HepG2 (cell line): ENCODE results near the gene DTX2. TPM values are rescaled to one million over a fixed set of nuclear protein-coding genes. Genes with fewer than 3 reads are reported as not detected.
"Not testable (repeated sequence)": the region's sequence is repeated elsewhere in the genome, so short reads cannot be mapped to it uniquely, and the experiment has no call there.

Experiments
- ATAC-seq: fragments of 200-7000 bp; cut with Tn5 transposase; 3 replicates; pipeline ENCODE4 v1.9.1; 2020; ENCODE audit warnings: mild to moderate bottlenecking, moderate library complexity
- BruUV-seq: library from RNA; stranded (reverse); fragments of 400-500 nt; replicated peaks from 2 replicates; lab custom pipeline; 2021; lab: Mats Ljungman, UMichigan
- CTCF ChIA-PET: fragments of 300-600 bp; formaldehyde crosslinking; extraction: SDS; loops from one replicate; lab custom pipeline; 2021; ENCODE audit warnings: low total read pairs, inconsistent platforms, low intra/inter-chr PET ratio; lab: Yijun Ruan, JAX
- POLR2A ChIA-PET: fragments of 350-600 bp; sonication (Branson Sonifier 250); formaldehyde crosslinking; loops from one replicate; lab custom pipeline; 2020; ENCODE audit warnings: antibody characterized with exemption, inconsistent platforms; lab: Yijun Ruan, JAX
- DNase-seq: peaks from one replicate; pipeline ENCODE4 v3.0.0-alpha.2; 2015; ENCODE audit warnings: low spot score
- FAIRE-seq: peaks from 3 replicates; lab custom pipeline; 2011; peaks lifted over from hg19 to GRCh38; lab: Jason Lieb, UNC
- H2AFZ ChIP-seq: one replicate; pipeline ENCODE4 v1.6.1; 2011; ENCODE audit warnings: low read length, inconsistent platforms
- H3K27ac ChIP-seq: fragments of 300-600 bp; 3 replicates; pipeline ENCODE4 v1.8.0; 2011; ENCODE audit warnings: mixed run types, mild to moderate bottlenecking, mixed read lengths, low read length, inconsistent platforms; ENCODE audit not compliant: insufficient read depth; ENCODE audit errors: extremely low read length
- H3K27me3 ChIP-seq, 2 experiments: fragments of 200-600 bp in 1 of 2; 2 replicates in 1 of 2; 3 replicates in 1 of 2; pipeline versions ENCODE4 v1.6.0 to v1.8.0; 2011; ENCODE audit warnings: low read length in 2 of 2, mild to moderate bottlenecking in 2 of 2, moderate library complexity in 2 of 2, inconsistent platforms in 1 of 2; ENCODE audit not compliant: insufficient read depth in 2 of 2, control insufficient read depth in 1 of 2
- H3K36me3 ChIP-seq, 2 experiments: fragments of 200-600 bp in 1 of 2; replicated peaks in 1 of 2; 2 replicates in 1 of 2; 3 replicates in 1 of 2; pipeline versions ENCODE4 v1.5.1 to v1.8.0; 2011; ENCODE audit warnings: low read length in 2 of 2, inconsistent platforms in 1 of 2; ENCODE audit not compliant: insufficient read depth in 2 of 2, control insufficient read depth in 1 of 2
- H3K4me1 ChIP-seq: 2 replicates; pipeline ENCODE4 v1.5.1; 2012; ENCODE audit warnings: low read length, inconsistent platforms; ENCODE audit not compliant: insufficient read depth
- H3K4me2 ChIP-seq: 2 replicates; pipeline ENCODE4 v1.6.0; 2011; ENCODE audit warnings: low read depth, low read length, inconsistent platforms
- H3K4me3 ChIP-seq, 3 experiments: fragments of 200-600 bp in 1 of 3; sonication (generic), shearing (Covaris generic) in 1 of 3; replicated peaks in 1 of 3; 2 replicates each; pipeline ENCODE4 v1.5.1; 2011 to 2016; ENCODE audit warnings: low read length in 3 of 3, inconsistent platforms in 2 of 3, low read depth in 2 of 3, mild to moderate bottlenecking in 2 of 3, control low read depth in 1 of 3, mixed read lengths in 1 of 3; ENCODE audit not compliant: insufficient read depth in 1 of 3
- H3K79me2 ChIP-seq: one replicate; pipeline ENCODE4 v1.6.1; 2011; ENCODE audit warnings: low read length, inconsistent platforms; ENCODE audit not compliant: insufficient read depth
- H3K9ac ChIP-seq: 2 replicates; pipeline ENCODE4 v1.6.0; 2011; ENCODE audit warnings: mild to moderate bottlenecking, low read depth, low read length, inconsistent platforms; ENCODE audit not compliant: insufficient read depth
- H3K9me3 ChIP-seq: 2 replicates; pipeline ENCODE4 v1.5.1; 2012; ENCODE audit warnings: mild to moderate bottlenecking, low read length
- H4K20me1 ChIP-seq: 2 replicates; pipeline ENCODE4 v1.6.0; 2011; ENCODE audit warnings: inconsistent platforms, mild to moderate bottlenecking, low read length, moderate library complexity; ENCODE audit not compliant: insufficient read depth
- WGBS: methylation state at CpG from one replicate; pipeline ENCODE4 v1.1.6; 2017; ENCODE audit warnings: low lambda C conversion rate; 5-methylcytosine and 5-hydroxymethylcytosine counted together
- in situ Hi-C: cut with HindIII; loops from 2 replicates; pipeline ENCODE4 v1.10.0; 2017; ENCODE audit warnings: low pct_unique_long_range_greater_than_20kb; ENCODE audit not compliant: extremely low pct_ligation_motif_present
- intact Hi-C: fragments of 100-400 bp; cut with micrococcal nuclease; formaldehyde crosslinking; loops from one replicate; pipeline ENCODE4 v1.10.0; 2022; ENCODE audit not compliant: unreplicated experiment
- polyA plus RNA-seq, 8 experiments: library from polyadenylated mRNA; depleted of rRNA in 3 of 8; stranded (reverse) in 7 of 8; unstranded in 1 of 8; fragments of >200 nt; fragmentation: Illumina TruSeq in 4 of 8; extraction: Trizol in 4 of 8; gene quantifications; 2 replicates each; pipeline versions ENCODE4 v1.2.1 to v1.2.3, GENCODE V29; 2011 to 2016; ENCODE audit warnings: low read depth in 4 of 8, missing spikeins in 1 of 8, mixed read lengths in 1 of 8; ENCODE audit not compliant: insufficient read depth in 1 of 8
- total RNA-seq, 5 experiments: library from RNA; depleted of rRNA; stranded (reverse); fragments of >200 nt; fragmentation: Illumina TruSeq; extraction: Trizol; gene quantifications; 2 replicates each; pipeline ENCODE4 v1.2.3, GENCODE V29; 2016; ENCODE audit warnings: low read depth in 1 of 5

DTX2 gene
- total and polyA plus RNA-seq, 2 of the 13 experiments (the other 11 are each of a cell fraction or from before 2014, with no cell fraction given): 5.5 to 6.2 TPM

GRCh38 chr7:76498583-76499200 lies 37.2 kb downstream of the DTX2 start:
- H3K27ac ChIP-seq, H3K4me1 ChIP-seq, H3K36me3 ChIP-seq, H2AFZ ChIP-seq, H3K4me3 ChIP-seq, ATAC-seq, H3K27me3 ChIP-seq, H4K20me1 ChIP-seq, DNase-seq, POLR2A ChIA-PET, intact Hi-C loops, H3K9ac ChIP-seq, BruUV-seq, H3K4me2 ChIP-seq, H3K79me2 ChIP-seq, CTCF ChIA-PET, H3K9me3 ChIP-seq, in situ Hi-C loops: not testable (repeated sequence)
- peak; percentile 64 for FAIRE-seq
- 100% methylated on average over 6 of the region's 10 CpGs for WGBS

- H3K36me3 ChIP-seq, in situ Hi-C loops, H3K4me1 ChIP-seq, DNase-seq, POLR2A ChIA-PET, FAIRE-seq, ATAC-seq, H3K4me3 ChIP-seq, CTCF ChIA-PET, H3K79me2 ChIP-seq, H3K9me3 ChIP-seq, H3K9ac ChIP-seq, H2AFZ ChIP-seq, H4K20me1 ChIP-seq, BruUV-seq, H3K4me2 ChIP-seq, H3K27me3 ChIP-seq, H3K27ac ChIP-seq, intact Hi-C loops: not testable (repeated sequence)
- 95% methylated on average over 11 of the region's 28 CpGs for WGBS
Observed at GRCh38 chr7:76499201-76499923, 37.9 kb downstream of the DTX2 start.
